IPS-11a (cell line): ENCODE measurements around the gene CAMKK2.
"Not testable (repeated sequence)": the region's sequence is repeated elsewhere in the genome, so short reads cannot be mapped to it uniquely, and the experiment has no call there.

Experiments
- H3K4me3 ChIP-seq: one replicate; pipeline ENCODE4 v1.5.1; 2013; ENCODE audit warnings: low read depth, low read length, control low read depth

CAMKK2 gene

GRCh38 chr12:121280531-121280930, 16.0 kb downstream of the CAMKK2 start:
- not testable (repeated sequence) for H3K4me3 ChIP-seq

GRCh38 chr12:121279507-121279915, 17.0 kb downstream of the CAMKK2 start:
- H3K4me3 ChIP-seq: no peak overlapping the region

DNA sequence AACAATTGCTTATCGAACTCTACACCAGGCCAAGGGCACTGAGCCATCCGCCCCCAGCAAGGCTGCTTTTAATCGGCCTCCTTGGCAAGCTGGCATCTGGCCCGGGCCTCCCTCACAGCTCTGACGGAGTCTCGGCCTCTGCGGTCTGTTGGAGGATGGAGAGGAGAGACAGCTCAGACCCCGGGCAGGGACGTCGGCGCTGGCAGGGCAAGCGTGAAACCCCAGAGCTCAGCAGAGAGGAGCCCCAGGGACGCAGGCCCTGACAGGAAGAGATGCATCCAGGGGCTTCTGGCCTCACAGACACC, 17.5 kb downstream of the CAMKK2 start:
- H3K4me3 ChIP-seq: no peak overlapping the region

- no peak overlapping the region for H3K4me3 ChIP-seq
Observed at GRCh38 chr12:121278169-121279070, 18.1 kb downstream of the CAMKK2 start.

DNA sequence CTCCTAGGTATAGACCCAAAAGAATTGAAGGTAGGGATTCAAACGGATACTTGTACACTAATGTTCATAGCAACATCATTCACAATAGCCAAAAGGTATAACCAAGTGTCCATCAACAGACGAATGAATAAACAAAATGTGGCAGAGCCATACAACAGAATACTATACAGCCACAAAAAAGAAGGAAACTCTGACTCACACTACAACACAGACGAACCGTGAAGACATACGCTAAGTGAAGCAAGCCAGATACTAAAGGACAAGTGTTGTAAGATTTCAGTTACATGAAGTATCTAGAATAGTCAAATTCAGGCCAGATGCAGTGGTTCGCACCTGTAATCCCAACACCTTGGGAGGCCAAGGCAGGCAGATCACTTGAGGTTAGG, 19.1 kb downstream of the CAMKK2 start:
- no peak overlapping the region for H3K4me3 ChIP-seq

GRCh38 chr12:121274036-121274763, 22.3 kb downstream of the CAMKK2 start:
- no peak overlapping the region for H3K4me3 ChIP-seq

GRCh38 chr12:121273364-121273896, 23.1 kb downstream of the CAMKK2 start:
- no peak overlapping the region for H3K4me3 ChIP-seq

- H3K4me3 ChIP-seq: no peak overlapping the region
Observed at GRCh38 chr12:121267822-121268221, 28.7 kb downstream of the CAMKK2 start.

- no peak overlapping the region for H3K4me3 ChIP-seq
Observed at GRCh38 chr12:121264951-121265515, 31.5 kb downstream of the CAMKK2 start.

GRCh38 chr12:121264135-121264534, 32.4 kb downstream of the CAMKK2 start:
- H3K4me3 ChIP-seq: no peak overlapping the region

DNA sequence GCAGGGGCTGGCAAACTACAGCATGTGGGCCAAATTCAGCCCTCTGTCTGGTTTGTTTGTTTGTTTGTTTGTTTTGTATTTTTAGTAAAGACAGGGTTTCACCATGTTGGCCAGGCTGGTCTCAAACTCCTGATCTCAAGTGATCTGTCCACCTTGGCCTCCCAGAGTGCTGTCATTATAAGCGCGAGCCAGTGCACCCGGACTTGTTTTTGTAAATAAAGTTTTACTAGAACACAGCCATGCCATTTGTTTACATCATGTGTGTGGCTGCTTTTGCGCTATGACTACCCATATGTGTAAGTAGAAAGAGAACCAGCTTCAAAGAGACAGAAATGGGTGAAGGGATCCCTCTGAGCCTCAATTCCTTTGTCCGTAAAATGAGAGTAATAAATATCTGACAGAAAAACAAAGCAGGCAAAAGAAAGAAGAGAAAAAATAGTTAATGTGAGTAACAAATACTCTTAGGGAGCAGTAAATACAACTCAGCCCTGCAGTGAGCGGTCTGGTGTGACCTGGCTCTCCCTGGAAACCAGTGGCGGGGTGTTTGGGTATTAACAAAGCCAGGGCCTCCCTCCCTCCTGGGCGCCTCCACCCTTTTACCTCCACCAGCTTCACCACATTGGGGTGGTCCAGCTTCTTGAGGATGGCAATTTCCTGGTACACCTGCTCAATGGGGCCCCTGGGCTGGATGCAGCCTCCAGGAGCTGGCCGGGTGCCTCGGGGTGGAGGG, 33.1 kb downstream of the CAMKK2 start:
- no peak overlapping the region for H3K4me3 ChIP-seq

GRCh38 chr12:121261398-121261797, 35.1 kb downstream of the CAMKK2 start:
- no peak overlapping the region for H3K4me3 ChIP-seq

DNA sequence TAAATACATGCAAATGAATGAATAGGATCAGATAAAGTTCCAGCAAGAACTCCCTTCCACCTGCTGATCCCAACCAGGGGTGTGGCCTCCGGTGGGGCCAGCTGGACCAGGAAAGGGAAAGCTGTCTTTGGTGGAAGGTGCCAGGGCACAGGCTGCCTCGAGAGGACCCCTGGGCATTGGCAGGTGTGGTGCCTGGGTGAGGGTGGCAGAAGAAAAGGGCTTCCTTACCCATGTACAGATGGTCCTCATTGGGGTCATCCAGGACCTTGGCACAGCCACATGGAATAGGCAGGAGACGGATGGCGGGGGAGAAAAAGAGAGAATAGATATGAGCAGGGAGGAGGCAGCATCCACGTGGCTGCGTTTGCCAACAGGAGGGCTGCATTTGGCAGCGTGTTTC, 36.4 kb downstream of the CAMKK2 start:
- H3K4me3 ChIP-seq: no peak overlapping the region

GRCh38 chr12:121259074-121259473, 37.4 kb downstream of the CAMKK2 start:
- H3K4me3 ChIP-seq: no peak overlapping the region

GRCh38 chr12:121257704-121258449, 38.6 kb downstream of the CAMKK2 start:
- H3K4me3 ChIP-seq: not testable (repeated sequence)

DNA sequence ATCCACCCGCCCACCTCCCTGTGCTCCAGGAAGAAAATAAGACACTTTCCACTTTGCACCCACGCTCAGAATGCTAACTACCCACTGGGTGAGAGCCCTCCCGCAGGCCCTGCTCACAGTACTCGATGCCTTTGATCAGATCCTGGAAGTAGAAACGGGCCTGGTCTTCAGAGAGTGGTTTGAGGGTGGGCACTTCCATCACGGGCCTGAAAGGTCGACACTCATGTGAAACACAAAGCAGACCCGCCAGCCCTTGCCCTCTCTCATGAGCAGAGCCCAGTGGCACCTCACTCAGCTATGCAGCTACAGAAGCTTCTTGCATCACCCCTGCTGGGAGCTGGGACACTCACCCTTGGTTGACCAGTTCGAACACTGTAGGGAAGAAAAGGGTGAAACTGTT, 41.1 kb downstream of the CAMKK2 start:
- no peak overlapping the region for H3K4me3 ChIP-seq

- H3K4me3 ChIP-seq: no peak overlapping the region
Observed at GRCh38 chr12:121253638-121254335, 42.7 kb downstream of the CAMKK2 start.

- H3K4me3 ChIP-seq: no peak overlapping the region
Observed at GRCh38 chr12:121252712-121253345, 43.7 kb downstream of the CAMKK2 start.

DNA sequence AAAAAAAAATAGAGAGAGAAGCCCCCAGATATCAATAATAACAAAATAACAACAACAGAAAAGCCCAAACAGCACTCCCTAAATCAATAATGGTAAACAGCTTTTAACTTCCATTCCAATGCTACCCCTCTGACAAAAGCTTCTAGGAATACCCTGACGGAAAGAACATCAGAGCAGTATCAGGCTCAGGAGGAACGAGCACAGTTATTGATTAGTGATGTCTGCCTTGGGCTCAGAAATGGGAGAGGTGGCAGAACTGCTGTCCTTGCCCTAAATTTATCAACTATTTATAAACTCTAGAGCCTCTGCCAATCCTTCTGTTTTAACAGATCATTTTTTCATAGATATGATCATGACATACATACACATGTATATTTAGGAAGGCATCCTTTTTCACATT, 44.7 kb downstream of the CAMKK2 start:
- H3K4me3 ChIP-seq: no peak overlapping the region
